DOHH2 (cell line): ENCODE measurements around the gene CYTH1.

Experiments
- H3F3A ChIP-seq: fragments of 200-600 bp; sonication (generic), shearing (Covaris generic); 2 replicates; pipeline ENCODE4 v1.6.0; 2016; ENCODE audit warnings: antibody characterized with exemption, mild to moderate bottlenecking; ENCODE audit not compliant: control insufficient read depth, insufficient read depth
- H3K27ac ChIP-seq: fragments of 200-600 bp; sonication (generic); 2 replicates; pipeline ENCODE4 v1.5.1; 2014; ENCODE audit warnings: low read depth, mild to moderate bottlenecking, low read length, moderate library complexity
- H3K27me3 ChIP-seq: fragments of 200-600 bp; sonication (generic); 2 replicates; pipeline ENCODE4 v1.6.1; 2014; ENCODE audit warnings: mild to moderate bottlenecking, low read length, mixed read lengths; ENCODE audit not compliant: control insufficient read depth
- H3K36me3 ChIP-seq: fragments of 200-600 bp; sonication (generic); 2 replicates; pipeline ENCODE4 v1.6.1; 2014; ENCODE audit warnings: mild to moderate bottlenecking, low read length, moderate library complexity, mixed read lengths; ENCODE audit not compliant: control insufficient read depth
- H3K4me1 ChIP-seq: fragments of 200-600 bp; sonication (generic); 2 replicates; pipeline ENCODE4 v1.6.1; 2014; ENCODE audit warnings: mild to moderate bottlenecking, low read length, mixed read lengths; ENCODE audit not compliant: control insufficient read depth
- H3K4me2 ChIP-seq: fragments of 200-600 bp; sonication (generic); 2 replicates; pipeline ENCODE4 v1.6.0; 2014; ENCODE audit warnings: mild to moderate bottlenecking, low read length, moderate library complexity
- H3K4me3 ChIP-seq: fragments of 200-600 bp; sonication (generic); 2 replicates; pipeline ENCODE4 v1.5.1; 2014; ENCODE audit warnings: mild to moderate bottlenecking, low read length, mixed read lengths
- H3K79me2 ChIP-seq: fragments of 200-600 bp; sonication (generic); 2 replicates; pipeline ENCODE4 v1.6.1; 2014; ENCODE audit warnings: mild to moderate bottlenecking, low read length, mixed read lengths; ENCODE audit not compliant: control insufficient read depth
- H3K9me2 ChIP-seq: fragments of 200-600 bp; sonication (generic); replicated peaks from 2 replicates; pipeline ENCODE4 v1.6.1; 2014; ENCODE audit warnings: mild to moderate bottlenecking, low read length, mixed read lengths; ENCODE audit not compliant: control insufficient read depth
- H3K9me3 ChIP-seq: fragments of 200-600 bp; sonication (generic); 2 replicates; pipeline ENCODE4 v1.6.1; 2014; ENCODE audit warnings: antibody characterized with exemption, low read length, mixed read lengths; ENCODE audit not compliant: control insufficient read depth, insufficient read depth
- H4K20me1 ChIP-seq: fragments of 200-600 bp; sonication (generic); 2 replicates; pipeline ENCODE4 v1.6.0; 2014; ENCODE audit warnings: low read depth, mild to moderate bottlenecking, antibody characterized with exemption, low read length, moderate library complexity; ENCODE audit not compliant: control insufficient read depth, insufficient read depth
- CTCF ChIP-seq: fragments of 200-600 bp; sonication (generic); IDR thresholded peaks from one replicate; pipeline ENCODE4 v1.5.1; 2014; ENCODE audit warnings: antibody characterized with exemption, mild to moderate bottlenecking, low read depth, low read length; ENCODE audit not compliant: poor library complexity, severe bottlenecking
- EZH2phosphoT487 ChIP-seq: fragments of 200-600 bp; sonication (generic); IDR thresholded peaks from 2 replicates; pipeline ENCODE4 v1.6.1; 2017; ENCODE audit warnings: borderline replicate concordance, mild to moderate bottlenecking, antibody characterized with exemption, low read length, moderate library complexity, mixed read lengths

CYTH1 gene

DNA sequence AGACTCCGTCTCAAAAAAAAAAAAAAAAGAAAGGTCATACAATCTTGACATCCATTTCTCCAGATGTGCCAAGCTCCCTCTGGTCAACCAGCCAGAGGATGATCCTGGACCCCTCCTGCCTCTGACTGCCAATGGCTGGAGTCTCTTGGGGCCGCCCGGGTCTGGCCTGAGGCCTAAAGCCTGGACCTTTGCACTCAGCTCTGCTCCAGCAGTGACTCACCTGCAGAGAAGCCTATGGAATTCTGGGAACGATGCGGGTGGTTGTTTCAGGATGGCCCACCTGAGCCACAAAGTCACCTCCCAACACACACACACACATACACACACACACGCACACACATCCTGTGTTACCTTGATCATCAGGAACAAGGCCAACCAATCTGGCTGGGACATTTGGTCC lies 140.8 kb downstream of the CYTH1 start:
- H3K4me2 ChIP-seq = no peak overlapping the region
- no peaks in the 10 kb centered on the region for H4K20me1 ChIP-seq
- TF ChIP-seq CTCF = no peak
- no peak for TF ChIP-seq EZH2phosphoT487
- H3K27me3 ChIP-seq = no peaks in the 10 kb centered on the region
- no peaks in the 10 kb centered on the region; the same call in 1 of the 2 replicates for H3F3A ChIP-seq
- H3K79me2 ChIP-seq = no peaks in the 10 kb centered on the region
- no peaks in the 10 kb centered on the region for H3K36me3 ChIP-seq
- H3K9me2 ChIP-seq = no peaks in the 10 kb centered on the region
- H3K4me3 ChIP-seq = no peak overlapping the region
- H3K4me1 ChIP-seq = peaks cover 34% of the 10 kb centered on the region
- H3K27ac ChIP-seq = no peak overlapping the region
- H3K9me3 ChIP-seq = no peaks in the 10 kb centered on the region

DNA sequence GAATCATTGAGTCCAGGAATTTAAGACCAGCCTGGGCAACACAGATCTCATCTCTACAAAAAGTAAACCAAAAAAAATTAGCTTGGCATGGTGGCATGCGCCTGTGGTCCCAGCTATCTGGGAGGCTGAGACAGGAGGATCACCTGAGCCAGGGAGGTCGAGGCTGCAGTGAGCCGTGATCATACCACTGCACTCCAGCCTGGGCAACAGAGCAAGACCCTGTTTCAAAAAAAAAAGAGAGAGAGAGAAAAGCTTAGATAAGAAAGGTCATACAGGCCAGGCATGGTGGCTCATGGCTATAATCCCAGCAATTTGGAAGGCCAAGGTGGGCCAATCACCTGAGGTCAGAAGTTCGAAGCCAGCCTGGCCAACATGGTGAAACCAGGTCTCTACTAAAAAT lies 141.4 kb downstream of the CYTH1 start:
- H3K4me2 ChIP-seq = no peak overlapping the region
- H4K20me1 ChIP-seq = no peaks in the 10 kb centered on the region
- no peak overlapping the region for H3K27ac ChIP-seq
- no peaks in the 10 kb centered on the region for H3K9me3 ChIP-seq
- no peaks in the 10 kb centered on the region for H3K36me3 ChIP-seq
- no peaks in the 10 kb centered on the region for H3K79me2 ChIP-seq
- H3F3A ChIP-seq = no peaks in the 10 kb centered on the region; the same call in 1 of the 2 replicates
- H3K9me2 ChIP-seq = no peaks in the 10 kb centered on the region
- TF ChIP-seq CTCF (no peak), EZH2phosphoT487 (no peak)
- no peaks in the 10 kb centered on the region for H3K27me3 ChIP-seq
- H3K4me1 ChIP-seq = peaks cover 28% of the 10 kb centered on the region
- H3K4me3 ChIP-seq = no peak overlapping the region

GRCh38 chr17:78637643-78638420 lies 144.2 kb downstream of the CYTH1 start:
- Histone ChIP-seq H3K9me2 (no peaks in the 10 kb centered on the region), H3K79me2 (no peaks in the 10 kb centered on the region), H3K27me3 (no peaks in the 10 kb centered on the region), H3K4me1 (peaks cover 21% of the 10 kb centered on the region), H3K9me3 (no peaks in the 10 kb centered on the region), H4K20me1 (no peaks in the 10 kb centered on the region), H3K4me3 (no peak overlapping the region), H3K27ac (no peak overlapping the region), H3K36me3 (no peaks in the 10 kb centered on the region), H3K4me2 (no peak overlapping the region), H3F3A (peaks cover 5% of the 10 kb centered on the region)
- TF ChIP-seq EZH2phosphoT487 = no peak

GRCh38 chr17:78637146-78637545 lies 144.9 kb downstream of the CYTH1 start:
- Histone ChIP-seq H3K27ac (no peak overlapping the region), H3K27me3 (no peaks in the 10 kb centered on the region), H3K9me2 (no peaks in the 10 kb centered on the region), H3K4me2 (no peak overlapping the region), H3K9me3 (no peaks in the 10 kb centered on the region), H3F3A (peaks cover 5% of the 10 kb centered on the region), H3K4me1 (peaks cover 28% of the 10 kb centered on the region), H3K36me3 (no peaks in the 10 kb centered on the region), H3K79me2 (no peaks in the 10 kb centered on the region), H4K20me1 (no peaks in the 10 kb centered on the region), H3K4me3 (no peak overlapping the region)
- no peak for TF ChIP-seq CTCF
- no peak for TF ChIP-seq EZH2phosphoT487
